PC-3 (cell line): Measurements from ENCODE around the gene FGFRL1. TPM values are rescaled to one million over a fixed set of nuclear protein-coding genes. Genes with fewer than 3 reads are reported as not detected.
A peak's percentile ranks its signal among the peaks of the same experiment; 100 is the strongest.

Experiments used
- ATAC-seq: fragments of 200-7000 bp; cut with Tn5 transposase; 2 replicates; pipeline ENCODE4 v1.9.1; 2020; ENCODE audit warnings: mild to moderate bottlenecking, moderate library complexity
- BruUV-seq: library from RNA; stranded (reverse); fragments of 400-500 nt; replicated peaks from 2 replicates; lab custom pipeline; 2021; lab: Mats Ljungman, UMichigan
- CTCF ChIA-PET: fragments of 300-600 bp; sonication (Branson Sonifier 250); formaldehyde crosslinking; loops from one replicate; lab custom pipeline; 2022; ENCODE audit warnings: antibody characterized with exemption; lab: Charles Lee
- POLR2A ChIA-PET: fragments of 300-600 bp; sonication (Branson Sonifier 250); formaldehyde crosslinking; loops from one replicate; lab custom pipeline; 2022; ENCODE audit warnings: antibody characterized with exemption; ENCODE audit not compliant: unreplicated experiment; lab: Charles Lee
- DNase-seq: peaks from one replicate; pipeline ENCODE4 v3.0.0-alpha.2; 2015
- H2AFZ ChIP-seq: fragments of 300-600 bp; sonication (generic); 2 replicates; pipeline ENCODE4 v1.6.0; 2016; ENCODE audit warnings: antibody characterized with exemption, low read length
- H3F3A ChIP-seq: fragments of 300-600 bp; sonication (generic); one replicate; pipeline ENCODE4 v1.6.0; 2017; ENCODE audit warnings: antibody characterized with exemption, low read length, control low read depth, mild to moderate bottlenecking; ENCODE audit not compliant: unreplicated experiment
- H3K27ac ChIP-seq: fragments of 300-600 bp; sonication (generic); 2 replicates; pipeline ENCODE4 v1.5.1; 2016; ENCODE audit warnings: mild to moderate bottlenecking, low read length
- H3K27me3 ChIP-seq: fragments of 300-600 bp; sonication (generic); 2 replicates; pipeline ENCODE4 v1.6.1; 2016; ENCODE audit warnings: low read length, mixed read lengths
- H3K36me3 ChIP-seq: fragments of 300-600 bp; sonication (generic); 2 replicates; pipeline ENCODE4 v1.6.1; 2016; ENCODE audit warnings: low read depth, mixed run types, low read length, mixed read lengths
- H3K4me1 ChIP-seq: fragments of 300-600 bp; sonication (generic); 2 replicates; pipeline ENCODE4 v1.5.1; 2016; ENCODE audit warnings: low read length; ENCODE audit not compliant: insufficient read depth
- H3K4me2 ChIP-seq: fragments of 300-600 bp; sonication (generic); 2 replicates; pipeline ENCODE4 v1.6.0; 2016; ENCODE audit warnings: low read length
- H3K4me3 ChIP-seq: fragments of 300-600 bp; sonication (generic); 2 replicates; pipeline ENCODE4 v1.5.1; 2016; ENCODE audit warnings: mild to moderate bottlenecking, low read length, mixed read lengths
- H3K79me2 ChIP-seq: fragments of 300-600 bp; sonication (generic); 2 replicates; pipeline ENCODE4 v1.6.1; 2017; ENCODE audit warnings: low read length, mixed read lengths
- H3K9ac ChIP-seq: fragments of 300-600 bp; sonication (generic); 2 replicates; pipeline ENCODE4 v1.6.0; 2016; ENCODE audit warnings: mild to moderate bottlenecking, low read length
- H3K9me2 ChIP-seq: fragments of 300-600 bp; sonication (generic); replicated peaks from 2 replicates; pipeline ENCODE4 v1.6.1; 2016; ENCODE audit warnings: mixed run types, low read length, mixed read lengths
- H3K9me3 ChIP-seq: fragments of 300-600 bp; sonication (generic); 2 replicates; pipeline ENCODE4 v1.6.1; 2016; ENCODE audit warnings: low read length, mixed read lengths
- H4K20me1 ChIP-seq: fragments of 300-600 bp; sonication (generic); 2 replicates; pipeline ENCODE4 v1.6.1; 2016; ENCODE audit warnings: low read length, mixed read lengths
- CTCF ChIP-seq: fragments of 300-600 bp; sonication (generic); conservative IDR thresholded peaks from 2 replicates; pipeline ENCODE4 v1.5.1; 2017; ENCODE audit warnings: antibody characterized with exemption, low read depth, mild to moderate bottlenecking, low read length
- EZH2 ChIP-seq: fragments of 300-600 bp; sonication (generic); IDR thresholded peaks from one replicate; pipeline ENCODE4 v1.6.1; 2017; ENCODE audit warnings: antibody characterized with exemption, mild to moderate bottlenecking, low read length; ENCODE audit not compliant: unreplicated experiment
- EZH2phosphoT487 ChIP-seq: fragments of 300-600 bp; sonication (generic); IDR thresholded peaks from 2 replicates; pipeline ENCODE4 v1.6.1; 2018; ENCODE audit warnings: mild to moderate bottlenecking, antibody characterized with exemption, low read length, borderline replicate concordance
- intact Hi-C: fragments of 100-400 bp; cut with micrococcal nuclease; formaldehyde crosslinking; loops from 2 replicates; pipeline ENCODE4 v1.9.0; 2023
- total RNA-seq: library from RNA; depleted of rRNA; stranded (reverse); fragments of >200 nt; gene quantifications from 2 replicates; pipeline ENCODE4 v1.2.3, GENCODE V29; 2014

Gene FGFRL1
- total RNA-seq, 1 experiment from 2014 or later = 31.2 TPM

GRCh38 chr4:1008840-1009541 is 2.4 kb upstream of the FGFRL1 start:
- Histone ChIP-seq H3K36me3 (no peaks in the 10 kb centered on the region), H3K9me2 (no peaks in the 10 kb centered on the region), H3F3A (no peaks in the 10 kb centered on the region), H3K27me3 (0 out of 2 replicates have a peak, but pooled peaks cover 5% of the 10 kb centered on the region), H3K9me3 (no peaks in the 10 kb centered on the region), H4K20me1 (no peaks in the 10 kb centered on the region; the same call in 1 of the 2 replicates), H2AFZ (peak overlapping the region; percentile 57; the same call in 1 of the 2 replicates), H3K4me3 (peak overlapping the region; percentile 71), H3K4me1 (peaks cover 12% of the 10 kb centered on the region), H3K4me2 (peak overlapping the region; percentile 96), H3K79me2 (no peaks in the 10 kb centered on the region), H3K27ac (no peak overlapping the region), H3K9ac (no peak overlapping the region)
- ChIA-PET CTCF (no interaction called here), POLR2A (interaction anchor here (0.6 kb wide), 1 partner anchor 34 kb away, joined by 3 read pairs; no protein-coding TSS in a partner anchor)
- intact Hi-C loops = no loop called here
- TF ChIP-seq EZH2phosphoT487 (no peak), EZH2 (no peak), CTCF (no peak)
- ATAC-seq (0 out of 2 replicates have a peak, but pooled peaks have one; percentile 4), DNase-seq (no peak)
- BruUV-seq = no TSS peak

GRCh38 chr4:1009542-1010394 is 1.7 kb upstream of the FGFRL1 start:
- ChIA-PET POLR2A (interaction anchor here (0.6 kb wide), 1 partner anchor 35 kb away, joined by 3 read pairs; no protein-coding TSS in a partner anchor), CTCF (interaction anchor here (0.6 kb wide), 1 partner anchor 11 kb away, joined by 4 read pairs; no protein-coding TSS in a partner anchor)
- TF ChIP-seq EZH2phosphoT487 (no peak), CTCF (no peak), EZH2 (no peak)
- H3K9me3 ChIP-seq = no peaks in the 10 kb centered on the region
- H2AFZ ChIP-seq = peak overlapping the region; percentile 73
- H3K36me3 ChIP-seq = no peaks in the 10 kb centered on the region
- H4K20me1 ChIP-seq = no peaks in the 10 kb centered on the region; the same call in 1 of the 2 replicates
- no peaks in the 10 kb centered on the region for H3K79me2 ChIP-seq
- H3K4me1 ChIP-seq = peaks cover 12% of the 10 kb centered on the region
- H3K9me2 ChIP-seq = no peaks in the 10 kb centered on the region
- no TSS peak for BruUV-seq
- H3K27me3 ChIP-seq = 0 out of 2 replicates have a peak, but pooled peaks cover 5% of the 10 kb centered on the region
- peak overlapping the region; percentile 71 for H3K4me3 ChIP-seq
- H3K9ac ChIP-seq = peak overlapping the region; percentile 43
- DNase-seq = peak; percentile 44
- peak overlapping the region; percentile 97 for H3K4me2 ChIP-seq
- intact Hi-C loops = no loop called here
- ATAC-seq = peak; percentile 15
- H3F3A ChIP-seq = no peaks in the 10 kb centered on the region
- H3K27ac ChIP-seq = peak overlapping the region; percentile 72
